ENCODE measurements around the gene LHX6.

- TF ChIP-seq EZH2phosphoT487 (IDR thresholded peaks at IDR 0.05; ENCODE audit: insufficient read depth, low read depth) (no peak), EZH2 (IDR thresholded peaks at IDR 0.05; ENCODE audit: insufficient read depth, poor library complexity, severe bottlenecking) (no peak)
These were observed 36.4 kb downstream of the LHX6 start for GRCh38 chr9:122192261-122192875.
